GM12801 (cell line): ENCODE data around the gene TEX14.

ENCODE experiments used
- TF ChIP-seq, protein P1 (sequence below): IDR thresholded peaks from one replicate; pipeline ENCODE4 v1.5.1; 2011; ENCODE audit warnings: control low read depth; ENCODE audit not compliant: insufficient read length; ENCODE audit errors: extremely low read depth

TEX14 gene

DNA sequence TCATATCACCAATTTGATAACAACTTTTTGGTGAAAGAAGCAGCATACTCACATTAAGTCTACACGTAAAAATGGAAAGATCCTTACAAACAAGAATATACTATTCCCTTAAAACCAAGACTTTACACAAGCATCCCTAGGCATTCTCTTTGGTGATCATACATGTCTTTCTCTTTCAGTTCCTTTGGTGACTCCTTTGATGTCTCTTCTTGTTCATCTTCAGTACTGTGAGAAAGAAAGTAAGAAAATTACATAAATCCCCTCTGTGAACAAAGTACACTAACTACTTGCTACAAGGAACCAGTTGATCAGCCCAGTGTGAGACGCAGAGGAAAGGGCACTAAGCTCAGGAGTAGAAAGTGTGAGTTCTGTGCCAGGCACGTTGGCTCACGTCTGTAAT, 117.8 kb downstream of the TEX14 start:
- TF ChIP-seq, protein P1, sequence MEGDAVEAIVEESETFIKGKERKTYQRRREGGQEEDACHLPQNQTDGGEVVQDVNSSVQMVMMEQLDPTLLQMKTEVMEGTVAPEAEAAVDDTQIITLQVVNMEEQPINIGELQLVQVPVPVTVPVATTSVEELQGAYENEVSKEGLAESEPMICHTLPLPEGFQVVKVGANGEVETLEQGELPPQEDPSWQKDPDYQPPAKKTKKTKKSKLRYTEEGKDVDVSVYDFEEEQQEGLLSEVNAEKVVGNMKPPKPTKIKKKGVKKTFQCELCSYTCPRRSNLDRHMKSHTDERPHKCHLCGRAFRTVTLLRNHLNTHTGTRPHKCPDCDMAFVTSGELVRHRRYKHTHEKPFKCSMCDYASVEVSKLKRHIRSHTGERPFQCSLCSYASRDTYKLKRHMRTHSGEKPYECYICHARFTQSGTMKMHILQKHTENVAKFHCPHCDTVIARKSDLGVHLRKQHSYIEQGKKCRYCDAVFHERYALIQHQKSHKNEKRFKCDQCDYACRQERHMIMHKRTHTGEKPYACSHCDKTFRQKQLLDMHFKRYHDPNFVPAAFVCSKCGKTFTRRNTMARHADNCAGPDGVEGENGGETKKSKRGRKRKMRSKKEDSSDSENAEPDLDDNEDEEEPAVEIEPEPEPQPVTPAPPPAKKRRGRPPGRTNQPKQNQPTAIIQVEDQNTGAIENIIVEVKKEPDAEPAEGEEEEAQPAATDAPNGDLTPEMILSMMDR, result no peak

DNA sequence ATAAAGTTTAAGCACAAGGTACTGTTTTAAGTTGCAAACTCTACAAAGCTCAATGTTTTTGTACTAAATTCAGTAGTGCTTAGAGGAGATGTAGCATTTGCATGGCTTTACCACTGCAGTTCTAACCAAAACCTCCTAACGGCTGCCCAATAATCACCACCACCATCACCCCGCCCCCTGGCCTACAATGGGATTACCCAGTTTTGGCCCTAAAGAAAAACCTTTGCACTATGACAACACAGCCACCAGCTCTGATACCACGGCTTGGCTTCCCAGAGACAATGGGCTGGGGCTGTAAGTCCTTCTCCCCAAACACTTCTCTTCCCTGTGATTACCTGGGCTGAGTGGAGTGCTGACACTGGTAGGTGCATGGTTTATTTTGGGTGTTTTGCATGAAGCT, 119.0 kb downstream of the TEX14 start:
- TF ChIP-seq, protein P1, result no peak

DNA sequence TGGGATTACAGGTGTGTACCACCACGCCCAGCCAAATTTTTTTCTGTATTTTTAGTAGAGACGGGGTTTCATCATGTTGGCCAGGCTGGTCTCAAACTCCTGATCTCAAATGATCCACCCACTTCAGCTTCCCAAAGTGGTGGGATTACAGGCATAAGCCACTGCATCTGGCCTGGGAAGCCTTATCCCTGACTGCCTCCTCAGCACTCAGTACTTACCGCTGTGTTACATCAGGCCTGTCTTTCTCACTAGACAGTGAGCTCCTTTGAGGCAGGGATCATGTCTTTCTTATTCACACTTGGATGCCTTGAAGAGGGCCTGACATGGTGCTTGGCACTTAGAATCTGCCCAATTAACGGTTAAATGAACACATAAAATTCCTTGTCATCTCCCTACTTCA, 121.1 kb downstream of the TEX14 start:
- TF ChIP-seq, protein P1, result no peak

DNA sequence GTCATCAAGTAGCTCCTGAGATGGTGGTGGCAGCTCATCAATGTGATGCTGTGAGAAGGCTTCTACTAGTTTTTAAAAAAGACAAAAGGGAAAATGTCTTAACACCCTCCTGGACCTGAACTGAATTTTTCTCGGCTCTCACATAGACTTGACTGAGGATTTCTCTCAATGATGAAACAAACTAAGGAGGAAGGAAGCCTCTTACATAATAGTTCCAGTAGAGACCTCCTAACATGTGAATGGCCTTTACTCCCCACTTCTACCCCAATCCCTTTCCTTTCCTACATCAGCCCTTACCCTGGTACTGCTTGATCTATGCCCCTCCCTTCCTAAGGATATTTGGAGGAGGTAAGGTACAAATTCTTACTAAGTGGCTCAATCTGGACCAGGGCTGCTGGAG, 122.6 kb downstream of the TEX14 start:
- TF ChIP-seq, protein P1, result no peak

DNA sequence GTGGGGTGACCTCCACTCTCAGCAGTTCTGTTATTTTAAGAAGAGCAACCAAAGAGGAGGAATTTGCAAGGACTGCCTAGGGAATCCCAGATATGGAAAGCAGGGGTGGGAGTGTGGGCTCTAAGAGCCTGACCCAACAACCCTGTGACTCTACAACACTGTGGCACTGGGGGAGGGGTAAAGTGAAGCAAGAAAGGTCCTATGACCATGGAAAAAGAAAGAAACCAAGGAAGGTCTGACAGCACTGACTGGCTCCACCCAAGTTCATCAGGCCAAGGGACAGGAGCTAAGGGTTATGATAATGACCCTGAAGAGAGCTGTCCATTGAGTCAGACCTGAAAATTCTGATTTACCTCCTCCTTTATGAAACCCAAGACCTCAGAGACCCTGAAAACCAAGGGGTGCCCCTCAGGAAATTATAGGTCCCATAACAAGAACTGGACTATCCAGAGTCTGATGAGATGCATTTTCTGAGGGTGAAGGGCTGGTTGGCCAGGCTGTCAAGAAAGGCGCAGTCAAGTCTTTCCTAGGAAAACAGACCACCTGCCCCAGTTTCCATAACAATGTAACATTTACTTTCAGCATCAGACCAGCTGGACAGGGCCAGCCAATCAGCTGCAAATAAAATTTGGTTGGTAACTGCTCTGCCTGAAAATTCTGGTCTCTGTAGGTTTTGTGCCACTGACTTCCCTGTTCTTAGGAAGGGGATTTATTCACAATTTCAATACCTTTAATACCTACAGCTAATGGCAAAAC, 123.6 kb downstream of the TEX14 start:
- TF ChIP-seq, protein P1, result no peak

DNA sequence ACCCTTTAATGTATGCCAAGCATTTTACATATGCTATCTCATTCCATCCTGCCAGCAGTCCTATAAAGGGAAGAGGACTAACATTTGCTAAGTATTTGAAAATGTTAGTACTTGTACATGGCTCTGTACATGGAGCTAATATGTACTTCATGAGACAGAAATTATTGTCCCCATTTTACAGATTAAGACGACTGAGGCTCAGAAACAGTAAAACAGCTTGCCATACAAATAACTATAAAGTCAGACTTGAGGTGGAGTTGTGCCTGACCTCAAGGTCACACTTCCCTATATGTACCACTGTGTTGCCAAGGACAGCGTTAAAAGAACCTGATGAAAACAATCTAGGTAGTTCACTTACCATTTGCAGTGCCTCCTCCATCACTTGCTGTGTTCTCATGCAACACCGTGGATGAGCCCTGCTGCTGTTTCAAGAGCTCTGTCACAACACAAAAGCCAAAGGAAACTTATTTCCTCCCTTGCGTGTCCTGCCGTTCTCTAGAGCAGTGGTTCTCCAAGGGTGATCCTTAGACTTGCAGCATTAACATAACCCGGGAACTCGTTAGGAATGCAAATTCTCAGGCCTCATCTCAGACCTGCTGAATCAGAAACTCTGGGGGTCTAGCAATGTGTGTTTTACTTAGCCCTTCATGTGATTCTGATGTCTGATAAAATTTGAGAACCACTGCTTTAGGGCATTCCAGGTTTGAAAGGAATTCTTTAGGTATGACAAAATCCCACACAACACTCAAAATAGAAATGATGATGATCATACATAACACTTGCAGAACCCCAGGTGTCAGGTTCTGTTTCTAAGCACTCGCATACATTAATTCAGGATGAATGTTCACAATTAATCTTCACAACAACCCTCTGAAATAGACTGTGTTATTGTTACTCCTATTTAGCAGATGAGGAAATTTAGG, 126.2 kb downstream of the TEX14 start:
- TF ChIP-seq, protein P1, result no peak

DNA sequence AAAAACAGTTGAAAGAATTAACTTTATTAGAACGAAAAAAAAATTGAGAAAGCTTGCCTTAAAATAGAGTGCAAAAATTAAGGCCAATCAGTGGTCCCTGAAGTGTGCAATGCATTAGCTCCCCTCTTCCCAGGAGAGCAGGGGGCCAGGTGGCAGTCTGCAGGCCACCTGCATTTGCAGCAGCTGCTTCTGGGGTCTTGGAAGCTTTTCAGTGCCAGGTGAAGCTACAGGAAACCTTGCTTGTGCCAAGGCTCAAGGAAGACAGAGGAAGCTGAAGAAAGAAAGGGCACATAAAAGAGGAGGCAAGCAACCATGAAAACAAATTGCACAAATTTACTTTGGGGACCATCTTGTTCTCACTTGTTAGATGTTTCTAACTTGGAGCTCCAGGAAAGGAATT, 126.9 kb downstream of the TEX14 start:
- TF ChIP-seq, protein P1, result no peak
